ENCODE measurements around the gene NEUROD4.

- TF ChIP-seq CTCF (IDR thresholded peaks at IDR 0.05) (no peak), POLR2A (IDR thresholded peaks at IDR 0.05) (no peak), EP300 (IDR thresholded peaks at IDR 0.05) (no peak)
These were observed 23.6 kb upstream of the NEUROD4 start for GRCh38 chr12:54996205-54996604.

Measured in tibial nerve (tissue), 4 donors.